ENCODE results near the gene TMEM151A. TPM values are rescaled to one million over a fixed set of nuclear protein-coding genes. Genes with fewer than 3 reads are reported as not detected.
A peak's percentile ranks its signal among the peaks of the same experiment; 100 is the strongest.

The TMEM151A gene
- total and polyA plus RNA-seq, 9 donors: 0.04 TPM; not detected in 8

DNA sequence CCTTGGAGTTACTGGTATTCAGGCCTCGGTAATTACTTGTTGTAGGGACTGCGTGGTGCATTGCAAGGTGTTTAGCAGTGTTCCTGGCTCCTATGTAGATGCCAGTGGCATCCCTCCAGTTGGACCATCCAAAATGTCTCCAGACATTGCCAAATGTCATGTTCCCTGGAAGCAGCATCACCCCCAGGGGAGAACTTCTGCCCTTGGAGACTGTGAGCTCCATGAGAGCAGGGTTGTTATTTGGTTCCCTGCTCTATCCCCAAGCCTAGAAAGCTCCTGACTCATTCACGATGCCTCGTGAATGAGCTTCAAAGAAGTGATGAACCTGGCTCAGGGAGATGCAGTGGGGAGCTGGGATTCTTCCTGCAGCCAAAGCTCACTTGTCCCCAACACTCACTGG lies 29.9 kb downstream of the TMEM151A start:
- no peak for DNase-seq

DNA sequence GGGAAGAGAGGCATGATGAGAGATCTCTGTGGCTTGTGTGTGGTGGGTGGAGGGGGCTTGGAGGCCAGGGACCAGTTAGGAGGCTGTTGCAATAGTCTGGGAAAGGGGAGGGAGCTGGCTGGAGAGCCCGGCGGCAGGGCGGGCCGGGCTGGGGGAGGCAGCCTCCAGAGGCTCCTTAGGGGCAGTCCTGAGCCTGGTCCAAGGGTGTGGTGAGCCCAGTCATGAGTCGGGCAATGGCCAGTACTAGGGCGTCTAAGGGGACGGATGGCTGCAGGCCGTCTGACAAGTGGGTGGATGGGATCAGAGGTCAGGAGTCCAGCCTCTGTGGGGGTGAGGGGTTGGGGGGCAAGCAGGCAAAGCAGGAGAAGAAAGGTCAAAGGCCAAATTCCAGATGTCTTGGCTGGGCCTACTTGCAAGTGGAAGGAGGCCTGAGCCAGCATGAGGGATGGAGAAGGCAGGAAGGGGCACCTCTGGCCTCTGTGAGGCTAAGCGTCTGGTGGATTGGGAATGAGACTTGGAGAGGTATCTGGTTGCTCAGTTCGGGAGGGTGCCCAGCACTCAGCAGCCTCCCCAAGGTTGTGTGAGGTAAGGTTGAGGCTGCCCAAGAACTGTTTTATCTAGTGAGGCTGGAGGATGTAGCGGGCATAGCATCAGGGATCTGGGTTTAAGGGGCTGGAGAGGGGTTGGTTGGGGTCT lies 31.2 kb downstream of the TMEM151A start:
- no peaks in the 10 kb centered on the region for H3K9me3 ChIP-seq (replicated peaks; ENCODE audit: control insufficient read depth, low read depth, low read length)
- H3K4me3 ChIP-seq (ENCODE audit: low read length): no peak overlapping the region
- no peaks in the 10 kb centered on the region for H3K36me3 ChIP-seq (ENCODE audit: control insufficient read depth, insufficient read depth, low read length)
- no peak overlapping the region for H3K27ac ChIP-seq (ENCODE audit: low read length)
- 43% methylated on average over 11 of the region's 11 CpGs for WGBS (ENCODE audit: insufficient coverage)
- H3K4me1 ChIP-seq (ENCODE audit: control insufficient read depth, insufficient read depth, low read length): peaks cover 53% of the 10 kb centered on the region
- no peak for DNase-seq
- H3K27me3 ChIP-seq (ENCODE audit: control insufficient read depth, insufficient read depth, low read length): no peaks in the 10 kb centered on the region

More for the DNA sequence above, 29.9 kb downstream of the TMEM151A start:
- Histone ChIP-seq H3K27ac (ENCODE audit: low read length) (no peak overlapping the region), H3K4me1 (ENCODE audit: control insufficient read depth, insufficient read depth, low read length) (peaks cover 53% of the 10 kb centered on the region), H3K4me3 (ENCODE audit: low read length) (no peak overlapping the region), H3K36me3 (ENCODE audit: control insufficient read depth, insufficient read depth, low read length) (no peaks in the 10 kb centered on the region), H3K27me3 (ENCODE audit: control insufficient read depth, insufficient read depth, low read length) (no peaks in the 10 kb centered on the region), H3K9me3 (replicated peaks; ENCODE audit: control insufficient read depth, low read depth, low read length) (no peaks in the 10 kb centered on the region)
- no CpG with 5 or more reads among the region's 4 CpGs for WGBS (ENCODE audit: insufficient coverage)

DNA sequence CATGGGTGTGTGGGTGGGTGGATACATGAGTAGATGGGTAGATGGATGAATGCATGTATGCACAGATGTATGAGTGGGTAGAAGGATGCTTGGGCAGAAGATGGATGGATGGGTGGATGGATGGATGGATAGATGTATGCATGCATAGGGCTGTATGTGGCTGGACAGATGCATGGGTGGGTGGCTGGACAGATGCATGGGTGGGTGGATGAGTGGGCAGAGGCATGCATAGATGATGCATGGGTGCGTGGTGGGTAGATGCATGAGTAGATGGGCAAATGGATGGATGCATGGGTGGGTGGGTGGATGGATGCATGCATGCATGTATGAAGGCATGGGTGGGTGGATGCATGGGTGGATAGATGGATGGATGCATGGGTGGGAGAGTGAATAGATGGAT lies 32.0 kb downstream of the TMEM151A start:
- H3K27me3 ChIP-seq (ENCODE audit: control insufficient read depth, insufficient read depth, low read length): no peaks in the 10 kb centered on the region
- H3K9me3 ChIP-seq (replicated peaks; ENCODE audit: control insufficient read depth, low read depth, low read length): no peaks in the 10 kb centered on the region
- H3K27ac ChIP-seq (ENCODE audit: low read length): no peak overlapping the region
- no peak for DNase-seq
- H3K4me1 ChIP-seq (ENCODE audit: control insufficient read depth, insufficient read depth, low read length): peaks cover 53% of the 10 kb centered on the region
- no peak overlapping the region for H3K4me3 ChIP-seq (ENCODE audit: low read length)
- H3K36me3 ChIP-seq (ENCODE audit: control insufficient read depth, insufficient read depth, low read length): no peaks in the 10 kb centered on the region
- WGBS (ENCODE audit: insufficient coverage): 100% methylated on average over 1 of the region's 1 CpG

DNA sequence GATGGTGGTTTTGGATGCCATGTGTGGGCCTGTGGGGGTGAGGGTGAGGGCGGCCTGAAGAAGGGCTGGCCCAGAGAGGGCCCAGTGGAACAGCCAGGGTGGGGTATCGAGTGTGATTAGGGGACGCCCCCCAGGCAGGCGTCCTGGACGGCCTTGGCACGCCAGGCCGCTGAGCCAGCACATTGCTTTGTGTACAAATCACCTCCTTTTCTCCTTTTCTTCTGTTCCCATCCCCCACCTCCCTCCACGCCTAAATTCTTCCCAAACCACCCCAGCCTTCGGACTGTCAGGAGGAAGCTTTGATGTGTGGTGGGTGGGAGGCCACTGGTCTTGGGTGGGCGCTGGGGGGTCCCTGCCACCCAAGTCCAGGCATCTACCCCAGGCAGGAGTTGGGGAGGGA lies 33.0 kb downstream of the TMEM151A start:
- Histone ChIP-seq H3K27me3 (ENCODE audit: control insufficient read depth, insufficient read depth, low read length) (no peaks in the 10 kb centered on the region), H3K4me1 (ENCODE audit: control insufficient read depth, insufficient read depth, low read length) (peaks cover 49% of the 10 kb centered on the region), H3K9me3 (replicated peaks; ENCODE audit: control insufficient read depth, low read depth, low read length) (no peaks in the 10 kb centered on the region), H3K36me3 (ENCODE audit: control insufficient read depth, insufficient read depth, low read length) (no peaks in the 10 kb centered on the region), H3K27ac (ENCODE audit: low read length) (no peak overlapping the region), H3K4me3 (ENCODE audit: low read length) (no peak overlapping the region)
- WGBS (ENCODE audit: insufficient coverage): 58% methylated on average over 7 of the region's 10 CpGs
- DNase-seq: no peak

DNA sequence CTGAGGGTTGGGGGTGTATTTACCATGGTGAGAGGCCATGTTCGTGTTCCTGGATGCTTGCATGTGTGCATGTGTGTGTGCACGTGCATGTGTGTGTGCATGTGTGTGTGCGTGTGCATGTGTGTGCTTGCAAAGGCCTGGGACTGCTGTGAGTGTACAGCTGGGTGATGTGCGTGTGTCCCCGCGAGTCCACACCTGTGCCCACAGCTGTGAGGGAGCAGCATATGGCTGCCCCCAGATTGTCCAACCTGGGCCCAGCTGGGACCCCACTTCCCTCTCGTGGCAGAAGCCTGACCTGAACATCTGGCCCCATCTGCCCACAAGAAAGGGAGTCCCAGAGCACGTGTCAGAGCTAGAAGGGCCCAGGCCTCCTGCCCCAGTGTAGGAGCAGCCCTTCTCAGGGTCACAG lies 33.6 kb downstream of the TMEM151A start:
- Histone ChIP-seq H3K4me3 (ENCODE audit: low read length) (no peak overlapping the region), H3K36me3 (ENCODE audit: control insufficient read depth, insufficient read depth, low read length) (no peaks in the 10 kb centered on the region), H3K27me3 (ENCODE audit: control insufficient read depth, insufficient read depth, low read length) (no peaks in the 10 kb centered on the region), H3K4me1 (ENCODE audit: control insufficient read depth, insufficient read depth, low read length) (peaks cover 49% of the 10 kb centered on the region), H3K27ac (ENCODE audit: low read length) (no peak overlapping the region), H3K9me3 (replicated peaks; ENCODE audit: control insufficient read depth, low read depth, low read length) (no peaks in the 10 kb centered on the region)
- WGBS (ENCODE audit: insufficient coverage): 51% methylated on average over 8 of the region's 8 CpGs
- peak; percentile 35 for DNase-seq

DNA sequence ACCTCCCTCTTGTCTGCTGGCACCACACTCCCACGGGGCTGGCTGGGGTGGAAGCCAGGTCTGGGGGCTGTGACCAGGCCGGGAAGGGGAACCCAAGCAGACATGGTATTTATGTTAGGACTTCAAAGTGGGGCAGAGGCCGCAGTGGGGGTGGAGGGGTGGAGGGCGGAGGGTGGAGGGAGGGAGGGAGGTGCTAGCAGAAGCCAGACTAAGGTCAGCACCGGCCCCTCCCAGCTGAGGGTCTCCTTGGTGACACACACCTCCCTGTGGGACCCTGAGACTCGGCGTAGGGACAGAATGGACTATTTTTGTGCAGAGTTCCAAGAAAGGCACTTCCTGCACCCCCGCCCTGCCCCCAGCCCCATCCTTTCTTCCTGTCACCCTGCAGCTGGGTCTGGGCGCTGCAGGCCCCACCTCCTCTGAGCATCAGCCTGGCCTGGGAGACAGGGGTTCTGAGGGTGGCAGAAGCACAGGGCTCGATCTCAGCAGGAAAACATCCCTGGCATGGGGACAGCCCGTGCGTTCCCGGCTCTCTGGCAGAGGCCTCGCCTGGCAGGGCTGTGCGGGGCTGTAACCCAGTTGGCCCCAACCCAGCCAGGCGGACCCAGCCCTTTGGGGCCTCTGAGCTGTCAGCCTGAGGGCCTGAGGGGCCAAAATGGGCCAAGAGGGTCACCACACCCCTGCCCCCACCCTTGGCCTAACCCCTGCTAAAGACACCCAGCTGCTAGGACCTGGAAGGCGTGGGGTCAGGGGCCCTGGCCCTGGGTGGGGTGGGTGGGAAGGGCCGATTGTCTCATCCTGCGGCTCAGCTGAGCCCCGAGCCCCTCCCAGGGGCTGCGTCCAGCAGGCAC lies 34.8 kb downstream of the TMEM151A start:
- peak overlapping the region; percentile 69 for H3K27ac ChIP-seq (ENCODE audit: low read length)
- no peaks in the 10 kb centered on the region for H3K27me3 ChIP-seq (ENCODE audit: control insufficient read depth, insufficient read depth, low read length)
- H3K9me3 ChIP-seq (replicated peaks; ENCODE audit: control insufficient read depth, low read depth, low read length): no peaks in the 10 kb centered on the region
- H3K4me3 ChIP-seq (ENCODE audit: low read length): no peak overlapping the region
- WGBS (ENCODE audit: insufficient coverage): 11% methylated on average over 10 of the region's 21 CpGs
- peak; percentile 75 for DNase-seq
- peaks cover 49% of the 10 kb centered on the region for H3K4me1 ChIP-seq (ENCODE audit: control insufficient read depth, insufficient read depth, low read length)
- peaks cover 5% of the 10 kb centered on the region for H3K36me3 ChIP-seq (ENCODE audit: control insufficient read depth, insufficient read depth, low read length)

DNA sequence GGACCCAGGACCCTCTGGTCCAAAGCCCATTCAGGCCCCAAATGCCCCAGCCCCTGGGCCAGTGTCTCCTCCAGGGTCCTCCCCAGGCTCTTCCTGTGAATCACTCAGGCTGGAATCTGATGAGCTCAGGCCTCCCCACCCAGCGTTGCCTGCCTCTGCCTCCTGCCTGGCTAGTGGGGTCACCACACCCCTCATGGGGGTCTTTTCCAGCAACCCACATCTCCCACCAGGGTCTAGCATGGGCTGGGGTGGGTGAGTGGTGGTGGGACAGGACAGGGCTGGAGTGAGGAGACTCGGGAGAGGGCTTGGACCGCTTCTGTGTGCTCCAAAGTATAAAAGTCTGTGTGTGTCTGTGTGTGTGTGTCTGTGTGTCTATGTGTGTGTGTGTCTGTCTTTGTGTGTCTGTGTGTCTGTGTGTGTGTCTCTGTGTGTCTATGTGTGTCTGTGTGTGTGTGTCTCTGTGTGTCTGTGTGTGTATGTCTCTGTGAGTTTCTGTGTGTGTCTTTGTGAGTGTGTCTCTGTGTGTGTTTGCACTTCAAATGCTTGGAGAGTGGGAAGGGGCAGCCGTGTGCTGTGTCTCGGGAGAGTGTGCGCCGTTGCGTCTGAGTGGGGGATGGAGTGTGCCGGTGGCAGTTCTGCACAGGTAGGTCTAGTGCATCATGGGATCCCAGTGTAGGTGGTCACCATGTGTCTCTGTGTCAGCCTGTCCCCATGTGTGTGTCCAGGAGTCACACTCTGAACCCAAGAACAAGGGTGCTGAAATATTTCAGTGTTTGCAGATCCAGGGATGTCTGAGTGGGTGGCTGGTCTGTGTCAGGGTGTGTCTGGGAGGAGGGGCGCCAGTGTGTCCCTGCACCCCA lies 35.7 kb downstream of the TMEM151A start:
- DNase-seq: peak; percentile 65
- no peak overlapping the region for H3K4me3 ChIP-seq (ENCODE audit: low read length)
- H3K9me3 ChIP-seq (replicated peaks; ENCODE audit: control insufficient read depth, low read depth, low read length): no peaks in the 10 kb centered on the region
- peak overlapping the region; percentile 54 for H3K27ac ChIP-seq (ENCODE audit: low read length)
- WGBS (ENCODE audit: insufficient coverage): 72% methylated on average over 8 of the region's 10 CpGs
- H3K27me3 ChIP-seq (ENCODE audit: control insufficient read depth, insufficient read depth, low read length): no peaks in the 10 kb centered on the region
- peaks cover 14% of the 10 kb centered on the region for H3K36me3 ChIP-seq (ENCODE audit: control insufficient read depth, insufficient read depth, low read length)
- peaks cover 47% of the 10 kb centered on the region for H3K4me1 ChIP-seq (ENCODE audit: control insufficient read depth, insufficient read depth, low read length)

DNA sequence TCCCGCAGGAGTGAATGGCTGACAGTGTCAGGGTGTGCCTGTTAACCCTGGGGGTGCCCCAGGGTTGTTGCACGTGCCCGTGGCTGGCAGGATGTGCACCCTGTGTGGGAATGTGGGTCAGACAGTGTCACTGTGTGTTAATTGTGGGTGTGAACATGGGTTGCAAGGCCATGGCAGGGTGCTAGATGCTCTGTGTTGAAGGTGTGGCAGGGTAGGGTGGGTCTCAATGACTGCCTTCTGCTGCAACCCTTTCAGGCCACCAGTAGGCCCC lies 36.3 kb downstream of the TMEM151A start:
- Histone ChIP-seq H3K36me3 (ENCODE audit: control insufficient read depth, insufficient read depth, low read length) (peaks cover 19% of the 10 kb centered on the region), H3K27ac (ENCODE audit: low read length) (peak overlapping the region; percentile 38), H3K4me3 (ENCODE audit: low read length) (no peak overlapping the region), H3K9me3 (replicated peaks; ENCODE audit: control insufficient read depth, low read depth, low read length) (no peaks in the 10 kb centered on the region), H3K27me3 (ENCODE audit: control insufficient read depth, insufficient read depth, low read length) (no peaks in the 10 kb centered on the region), H3K4me1 (ENCODE audit: control insufficient read depth, insufficient read depth, low read length) (peaks cover 44% of the 10 kb centered on the region)
- 64% methylated on average over 3 of the region's 3 CpGs for WGBS (ENCODE audit: insufficient coverage)
- no peak for DNase-seq

DNA sequence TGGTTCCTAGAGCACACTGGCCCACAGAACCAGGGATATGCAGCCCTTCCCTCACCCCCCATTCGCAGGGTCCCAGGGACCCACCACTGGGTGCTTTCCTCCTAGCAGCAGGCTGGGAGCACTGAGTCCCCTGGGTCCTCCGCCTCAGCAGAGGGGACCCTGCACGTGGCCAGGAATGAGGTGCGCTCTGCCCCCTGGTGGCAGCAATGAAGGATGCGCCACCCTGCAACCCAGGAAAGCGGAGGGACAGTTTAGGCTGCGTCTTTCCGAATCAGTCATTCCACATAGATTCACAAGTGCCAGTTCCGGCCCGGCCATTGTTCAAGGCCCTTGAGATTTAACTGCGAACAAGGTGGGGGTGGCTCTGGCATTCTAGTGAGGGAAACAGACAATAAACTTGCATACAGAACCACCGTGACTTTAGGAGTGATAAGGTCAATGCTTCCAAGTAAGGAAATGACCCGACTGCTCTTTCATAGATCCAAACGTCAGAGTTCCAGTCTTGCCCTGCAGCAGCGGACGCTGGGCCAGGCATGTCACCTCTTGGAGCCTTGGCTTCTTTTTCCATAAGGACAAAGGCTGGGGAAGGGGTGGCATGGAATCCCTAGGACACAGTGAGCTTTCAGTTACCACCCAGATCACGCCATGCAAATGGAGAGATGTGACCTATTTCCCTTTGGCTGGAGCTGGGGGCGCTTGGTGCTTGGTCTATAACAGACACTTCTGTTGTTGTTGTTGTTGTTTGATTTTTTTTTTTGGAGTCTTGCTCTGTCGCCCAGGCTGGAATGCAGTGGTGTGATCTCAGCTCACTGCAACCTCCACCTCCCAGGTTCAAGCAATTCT lies 36.8 kb downstream of the TMEM151A start:
- 12% methylated on average over 13 of the region's 19 CpGs for WGBS (ENCODE audit: insufficient coverage)
- Histone ChIP-seq H3K4me3 (ENCODE audit: low read length) (no peak overlapping the region), H3K9me3 (replicated peaks; ENCODE audit: control insufficient read depth, low read depth, low read length) (no peaks in the 10 kb centered on the region), H3K27ac (ENCODE audit: low read length) (peak overlapping the region; percentile 38), H3K4me1 (ENCODE audit: control insufficient read depth, insufficient read depth, low read length) (peaks cover 43% of the 10 kb centered on the region), H3K27me3 (ENCODE audit: control insufficient read depth, insufficient read depth, low read length) (no peaks in the 10 kb centered on the region), H3K36me3 (ENCODE audit: control insufficient read depth, insufficient read depth, low read length) (peaks cover 22% of the 10 kb centered on the region)
- DNase-seq: peak; percentile 81
